ENCODE measurements around the gene PLEKHM3. TPM values are rescaled to one million over a fixed set of nuclear protein-coding genes. Genes with fewer than 3 reads are reported as not detected.

The PLEKHM3 gene
- total RNA-seq, 3 donors from 2014 or later (not counting 1 experiment from before 2014, with no cell fraction given) = 21.7 to 27.7 (median 26.3) TPM

GRCh38 chr2:207825978-207826377 lies 199.3 kb downstream of the PLEKHM3 start:
- no peaks in the 10 kb centered on the region for H3K27me3 ChIP-seq (ENCODE audit: control insufficient read depth, insufficient read depth, low read length)
- no peaks in the 10 kb centered on the region for H3K9me3 ChIP-seq (ENCODE audit: control insufficient read depth, insufficient read depth, low read length)
- DNase-seq (no peak), ATAC-seq (no peak)
- no peak for TF ChIP-seq CTCF (IDR thresholded peaks at IDR 0.05)
- 99% methylated on average over 4 of the region's 4 CpGs for WGBS (ENCODE audit: insufficient coverage)
- no peaks in the 10 kb centered on the region for H3K4me1 ChIP-seq (ENCODE audit: control insufficient read depth, insufficient read depth, low read length)
- H3K27ac ChIP-seq (ENCODE audit: low read length) = no peak overlapping the region
- peaks cover 4% of the 10 kb centered on the region for H3K36me3 ChIP-seq (ENCODE audit: control insufficient read depth, insufficient read depth, low read length)
- H3K4me3 ChIP-seq (ENCODE audit: low read length) = no peak overlapping the region
- Mint-ChIP-seq H3K27me3 (ENCODE audit: low read depth in 2 of 2) (no peaks in the 10 kb centered on the region), H3K4me3 (no peak overlapping the region), H3K36me3 (no peaks in the 10 kb centered on the region), H3K27ac (no peak overlapping the region), H3K4me1 (peaks cover 14 to 16% of the 10 kb centered on the region in 2 donors), H3K9me3 (no peaks in the 10 kb centered on the region)
- intact Hi-C loops (cut with micrococcal nuclease) = no loop called here

GRCh38 chr2:207825045-207825954 lies 200.0 kb downstream of the PLEKHM3 start:
- Mint-ChIP-seq H3K9me3 (no peaks in the 10 kb centered on the region), H3K4me1 (peaks cover 14 to 16% of the 10 kb centered on the region in 2 donors), H3K27me3 (ENCODE audit: low read depth in 2 of 2) (no peaks in the 10 kb centered on the region), H3K36me3 (no peaks in the 10 kb centered on the region), H3K27ac (no peak overlapping the region), H3K4me3 (no peak overlapping the region)
- Histone ChIP-seq H3K9me3 (ENCODE audit: control insufficient read depth, insufficient read depth, low read length) (no peaks in the 10 kb centered on the region), H3K27me3 (ENCODE audit: control insufficient read depth, insufficient read depth, low read length) (no peaks in the 10 kb centered on the region), H3K27ac (ENCODE audit: low read length) (no peak overlapping the region), H3K4me3 (ENCODE audit: low read length) (no peak overlapping the region), H3K36me3 (ENCODE audit: control insufficient read depth, insufficient read depth, low read length) (peaks cover 4% of the 10 kb centered on the region), H3K4me1 (ENCODE audit: control insufficient read depth, insufficient read depth, low read length) (no peaks in the 10 kb centered on the region)
- intact Hi-C loops (cut with micrococcal nuclease) = no loop called here
- TF ChIP-seq CTCF (IDR thresholded peaks at IDR 0.05) = no peak
- WGBS (ENCODE audit: insufficient coverage) = 89% methylated on average over 17 of the region's 17 CpGs
- ATAC-seq (no peak), DNase-seq (no peak)

- Histone ChIP-seq H3K27me3 (ENCODE audit: control insufficient read depth, insufficient read depth, low read length) (no peaks in the 10 kb centered on the region), H3K9me3 (ENCODE audit: control insufficient read depth, insufficient read depth, low read length) (no peaks in the 10 kb centered on the region), H3K4me3 (ENCODE audit: low read length) (no peak overlapping the region), H3K4me1 (ENCODE audit: control insufficient read depth, insufficient read depth, low read length) (no peaks in the 10 kb centered on the region), H3K36me3 (ENCODE audit: control insufficient read depth, insufficient read depth, low read length) (peaks cover 4% of the 10 kb centered on the region), H3K27ac (ENCODE audit: low read length) (no peak overlapping the region)
- Mint-ChIP-seq H3K36me3 (no peaks in the 10 kb centered on the region), H3K4me1 (peaks cover 3 to 7% of the 10 kb centered on the region in 2 donors), H3K9me3 (no peaks in the 10 kb centered on the region), H3K27ac (no peak overlapping the region), H3K27me3 (ENCODE audit: low read depth in 2 of 2) (no peaks in the 10 kb centered on the region), H3K4me3 (no peak overlapping the region)
- TF ChIP-seq CTCF (IDR thresholded peaks at IDR 0.05) = no peak
- 97% methylated on average over 13 of the region's 13 CpGs for WGBS (ENCODE audit: insufficient coverage)
- ATAC-seq = no peak
- intact Hi-C loops (cut with micrococcal nuclease) = no loop called here
- DNase-seq = no peak
Observed at GRCh38 chr2:207823865-207824264, 201.5 kb downstream of the PLEKHM3 start.

Data from natural killer cell (primary cell).